Activated CD8-positive, alpha-beta T cell treated with anti-CD3 and anti-CD28 coated beads, Interleukin-2, amount 10 ng/mL, durations not matched to agents 7 days and 5 days (primary cell): ENCODE results near the gene ANKRD34C. TPM values are rescaled to one million over a fixed set of nuclear protein-coding genes. Genes with fewer than 3 reads are reported as not detected.

ENCODE experiments used
- ATAC-seq: fragments of 150-1000 bp; cut with Tn5 transposase; one replicate; pipeline ENCODE4 v1.10.0; 2021; ENCODE audit warnings: moderate library complexity
- CTCF ChIA-PET: fragments of 350-600 bp; sonication (Branson Sonifier 250); formaldehyde crosslinking; loops from one replicate; lab custom pipeline; 2021; ENCODE audit warnings: antibody characterized with exemption; lab: Charles Lee
- POLR2A ChIA-PET: fragments of 350-600 bp; sonication (Branson Sonifier 250); formaldehyde crosslinking; loops from one replicate; lab custom pipeline; 2021; ENCODE audit warnings: antibody characterized with exemption; lab: Charles Lee
- DNase-seq: peaks from one replicate; pipeline ENCODE4 v3.0.0-alpha.2; 2020
- H3K27ac Mint-ChIP-seq: one replicate; pipeline ENCODE4 v1.8.0; 2021; ENCODE audit warnings: mild to moderate bottlenecking, mixed read lengths
- H3K27me3 Mint-ChIP-seq: one replicate; pipeline ENCODE4 v1.8.0; 2021; ENCODE audit warnings: low read depth, mixed read lengths
- H3K36me3 Mint-ChIP-seq: one replicate; pipeline ENCODE4 v1.8.0; 2021; ENCODE audit warnings: low read depth, mixed read lengths
- H3K4me1 Mint-ChIP-seq: one replicate; pipeline ENCODE4 v1.8.0; 2021; ENCODE audit warnings: low read depth, mixed read lengths
- H3K4me3 Mint-ChIP-seq: one replicate; pipeline ENCODE4 v1.8.0; 2021; ENCODE audit warnings: mild to moderate bottlenecking, mixed read lengths
- H3K9me3 Mint-ChIP-seq: one replicate; pipeline ENCODE4 v1.8.0; 2022; ENCODE audit warnings: mixed read lengths; ENCODE audit not compliant: insufficient read depth
- total RNA-seq, 2 experiments: library from RNA; stranded (reverse); gene quantifications; one replicate each; pipeline ENCODE4 v1.2.3, GENCODE V29; 2021

Gene ANKRD34C
- total RNA-seq, result not detected

- Mint-ChIP-seq H3K4me3 (no peak within 1 kb of the TSS), H3K27ac (no peak within 1 kb of the TSS), H3K36me3 (no peaks in the 10 kb centered on the region), H3K27me3 (peaks cover 47% of the 10 kb centered on the region), H3K9me3 (no peaks in the 10 kb centered on the region), H3K4me1 (no peaks in the 10 kb centered on the region)
- DNase-seq (no peak), ATAC-seq (no peak)
- ChIA-PET CTCF (no interaction called here), POLR2A (no interaction called here)
These were observed at the start of gene ANKRD34C for GRCh38 chr15:79282371-79283251. TSS of gene ANKRD34C (plus strand) at chr15:79282722. CDS start at chr15:79293285, 10,563 bp downstream.

- Mint-ChIP-seq H3K27ac (no peak overlapping the region), H3K9me3 (no peaks in the 10 kb centered on the region), H3K4me3 (no peak overlapping the region), H3K36me3 (no peaks in the 10 kb centered on the region), H3K4me1 (no peaks in the 10 kb centered on the region), H3K27me3 (peaks cover 10% of the 10 kb centered on the region)
- ChIA-PET CTCF (no interaction called here), POLR2A (no interaction called here)
- no peak for DNase-seq
- ATAC-seq, result no peak
These were observed 49.3 kb upstream of the ANKRD34C start for GRCh38 chr15:79233236-79233635.

- Mint-ChIP-seq H3K4me1 (no peaks in the 10 kb centered on the region), H3K9me3 (no peaks in the 10 kb centered on the region), H3K36me3 (no peaks in the 10 kb centered on the region), H3K27ac (no peak overlapping the region), H3K4me3 (no peak overlapping the region), H3K27me3 (peaks cover 17% of the 10 kb centered on the region)
- ChIA-PET POLR2A (no interaction called here), CTCF (no interaction called here)
- no peak for DNase-seq
- no peak for ATAC-seq
These were observed 42.5 kb upstream of the ANKRD34C start for GRCh38 chr15:79240036-79240435.

- DNase-seq, result no peak
- Mint-ChIP-seq H3K27ac (no peak overlapping the region), H3K9me3 (no peaks in the 10 kb centered on the region), H3K4me3 (no peak overlapping the region), H3K27me3 (peaks cover 10% of the 10 kb centered on the region), H3K4me1 (no peaks in the 10 kb centered on the region), H3K36me3 (no peaks in the 10 kb centered on the region)
- ChIA-PET POLR2A (no interaction called here), CTCF (no interaction called here)
- ATAC-seq, result no peak
These were observed 38.8 kb upstream of the ANKRD34C start for GRCh38 chr15:79243723-79244122.

- Mint-ChIP-seq H3K36me3 (no peaks in the 10 kb centered on the region), H3K9me3 (no peaks in the 10 kb centered on the region), H3K27ac (no peak overlapping the region), H3K27me3 (peaks cover 6% of the 10 kb centered on the region), H3K4me1 (no peaks in the 10 kb centered on the region), H3K4me3 (no peak overlapping the region)
- ChIA-PET CTCF (no interaction called here), POLR2A (no interaction called here)
- DNase-seq (no peak), ATAC-seq (no peak)
These were observed 37.6 kb upstream of the ANKRD34C start for GRCh38 chr15:79244876-79245275.

GRCh38 chr15:79248183-79248582 lies 34.3 kb upstream of the ANKRD34C start:
- ATAC-seq (no peak), DNase-seq (no peak)
- Mint-ChIP-seq H3K9me3 (no peaks in the 10 kb centered on the region), H3K36me3 (no peaks in the 10 kb centered on the region), H3K4me3 (no peak overlapping the region), H3K27me3 (peaks cover 13% of the 10 kb centered on the region), H3K4me1 (no peaks in the 10 kb centered on the region), H3K27ac (no peak overlapping the region)
- ChIA-PET CTCF (no interaction called here), POLR2A (no interaction called here)

- Mint-ChIP-seq H3K36me3 (no peaks in the 10 kb centered on the region), H3K27me3 (peaks cover 4% of the 10 kb centered on the region), H3K4me1 (no peaks in the 10 kb centered on the region), H3K27ac (no peak overlapping the region), H3K4me3 (no peak overlapping the region), H3K9me3 (no peaks in the 10 kb centered on the region)
- CTCF ChIA-PET, result no interaction called here
- POLR2A ChIA-PET, result no interaction called here
- DNase-seq (no peak), ATAC-seq (no peak)
These were observed 25.1 kb upstream of the ANKRD34C start for GRCh38 chr15:79257454-79257853.

GRCh38 chr15:79261836-79262235 lies 20.7 kb upstream of the ANKRD34C start:
- DNase-seq, result no peak
- POLR2A ChIA-PET, result no interaction called here
- no peak overlapping the region for H3K4me3 Mint-ChIP-seq
- no peaks in the 10 kb centered on the region for H3K4me1 Mint-ChIP-seq
- CTCF ChIA-PET, result no interaction called here
- H3K9me3 Mint-ChIP-seq, result no peaks in the 10 kb centered on the region
- ATAC-seq, result no peak
- H3K27me3 Mint-ChIP-seq, result peaks cover 7% of the 10 kb centered on the region
- no peak overlapping the region for H3K27ac Mint-ChIP-seq
- no peaks in the 10 kb centered on the region for H3K36me3 Mint-ChIP-seq

- no peaks in the 10 kb centered on the region for H3K36me3 Mint-ChIP-seq
- ChIA-PET POLR2A (no interaction called here), CTCF (no interaction called here)
- no peaks in the 10 kb centered on the region for H3K9me3 Mint-ChIP-seq
- H3K4me1 Mint-ChIP-seq, result no peaks in the 10 kb centered on the region
- no peak for ATAC-seq
- DNase-seq, result no peak
- H3K27me3 Mint-ChIP-seq, result peaks cover 9% of the 10 kb centered on the region
- no peak overlapping the region for H3K4me3 Mint-ChIP-seq
- H3K27ac Mint-ChIP-seq, result no peak overlapping the region
These were observed 17.4 kb upstream of the ANKRD34C start for GRCh38 chr15:79265167-79265566.

GRCh38 chr15:79265987-79266579 lies 16.4 kb upstream of the ANKRD34C start:
- ATAC-seq, result no peak
- Mint-ChIP-seq H3K36me3 (no peaks in the 10 kb centered on the region), H3K4me3 (no peak overlapping the region), H3K27ac (no peak overlapping the region), H3K4me1 (no peaks in the 10 kb centered on the region), H3K27me3 (peaks cover 5% of the 10 kb centered on the region), H3K9me3 (no peaks in the 10 kb centered on the region)
- DNase-seq, result no peak
- ChIA-PET CTCF (no interaction called here), POLR2A (no interaction called here)

GRCh38 chr15:79283252-79284048 lies 928 bp downstream of the ANKRD34C start:
- H3K36me3 Mint-ChIP-seq, result no peaks in the 10 kb centered on the region
- no peak overlapping the region for H3K27ac Mint-ChIP-seq
- no peaks in the 10 kb centered on the region for H3K9me3 Mint-ChIP-seq
- ATAC-seq, result peak; percentile 79
- ChIA-PET CTCF (no interaction called here), POLR2A (no interaction called here)
- H3K4me1 Mint-ChIP-seq, result no peaks in the 10 kb centered on the region
- H3K4me3 Mint-ChIP-seq, result no peak overlapping the region
- DNase-seq, result peak; percentile 54
- peaks cover 44% of the 10 kb centered on the region for H3K27me3 Mint-ChIP-seq
